ENCODE measurements around the gene PCDHA11. TPM values are rescaled to one million over a fixed set of nuclear protein-coding genes. Genes with fewer than 3 reads are reported as not detected.
A peak's percentile ranks its signal among the peaks of the same experiment; 100 is the strongest.

PCDHA11 gene
- total RNA-seq, 4 donors from 2014 or later, result under 0.01 to 0.11 (median 0.04) TPM; not detected in 1

DNA sequence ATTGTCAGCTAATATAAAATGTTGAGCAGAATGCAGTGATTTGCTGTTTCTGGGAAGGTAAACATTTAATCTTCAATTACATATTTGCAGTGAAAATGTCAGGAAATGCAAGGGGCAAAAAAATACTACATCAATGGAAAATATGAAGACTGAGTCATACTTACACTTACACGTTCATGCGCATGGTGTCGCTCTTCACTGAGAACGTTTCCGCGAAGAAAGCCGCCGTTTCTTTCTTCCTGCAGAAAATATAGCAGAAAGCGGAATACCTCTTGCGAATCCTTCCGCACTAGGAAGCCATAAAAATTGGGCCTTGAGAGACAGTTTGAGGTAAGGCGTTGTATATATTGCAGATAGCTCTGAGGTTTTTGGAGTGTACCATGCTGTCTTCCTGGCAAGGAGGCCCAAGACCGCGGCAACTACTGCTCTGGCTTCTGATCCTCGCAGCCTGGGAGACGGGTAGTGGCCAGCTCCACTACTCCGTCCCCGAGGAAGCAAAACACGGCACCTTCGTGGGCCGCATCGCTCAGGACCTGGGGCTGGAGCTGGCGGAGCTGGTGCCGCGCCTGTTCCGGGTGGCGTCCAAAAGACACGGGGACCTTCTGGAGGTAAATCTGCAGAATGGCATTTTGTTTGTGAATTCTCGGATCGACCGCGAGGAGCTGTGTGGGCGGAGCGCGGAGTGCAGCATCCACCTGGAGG is 13.3 kb downstream of the PCDHA11 start, which contains the start of gene PCDHA13:
TSS of gene PCDHA13 (plus strand) at position 236 of the 702 bp plus-strand sequence. CDS start at position 381, 145 bp downstream.
- DNase-seq, result no peak
- WGBS, 2 donors, result 24 to 26% methylated on average over 12 to 29 of the region's 35 CpGs
- no peaks in the 10 kb centered on the region for H3K36me3 ChIP-seq
- intact Hi-C loops (cut with DNase I), result no loop called here
- no peak within 1 kb of the TSS for H3K27ac ChIP-seq
- no peaks in the 10 kb centered on the region for H3K4me1 ChIP-seq
- no peak for TF ChIP-seq POLR2A (IDR thresholded peaks at IDR 0.05)
- TF ChIP-seq, protein P1, sequence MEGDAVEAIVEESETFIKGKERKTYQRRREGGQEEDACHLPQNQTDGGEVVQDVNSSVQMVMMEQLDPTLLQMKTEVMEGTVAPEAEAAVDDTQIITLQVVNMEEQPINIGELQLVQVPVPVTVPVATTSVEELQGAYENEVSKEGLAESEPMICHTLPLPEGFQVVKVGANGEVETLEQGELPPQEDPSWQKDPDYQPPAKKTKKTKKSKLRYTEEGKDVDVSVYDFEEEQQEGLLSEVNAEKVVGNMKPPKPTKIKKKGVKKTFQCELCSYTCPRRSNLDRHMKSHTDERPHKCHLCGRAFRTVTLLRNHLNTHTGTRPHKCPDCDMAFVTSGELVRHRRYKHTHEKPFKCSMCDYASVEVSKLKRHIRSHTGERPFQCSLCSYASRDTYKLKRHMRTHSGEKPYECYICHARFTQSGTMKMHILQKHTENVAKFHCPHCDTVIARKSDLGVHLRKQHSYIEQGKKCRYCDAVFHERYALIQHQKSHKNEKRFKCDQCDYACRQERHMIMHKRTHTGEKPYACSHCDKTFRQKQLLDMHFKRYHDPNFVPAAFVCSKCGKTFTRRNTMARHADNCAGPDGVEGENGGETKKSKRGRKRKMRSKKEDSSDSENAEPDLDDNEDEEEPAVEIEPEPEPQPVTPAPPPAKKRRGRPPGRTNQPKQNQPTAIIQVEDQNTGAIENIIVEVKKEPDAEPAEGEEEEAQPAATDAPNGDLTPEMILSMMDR (IDR thresholded peaks at IDR 0.05), result no peak
- peaks cover 0 to 46% (median 35%) of the 10 kb centered on the region in 3 donors for H3K9me3 ChIP-seq
- peaks cover 0 to 32% (median 0%) of the 10 kb centered on the region in 4 donors for H3K27me3 ChIP-seq
- H3K4me3 ChIP-seq, result peak within 1 kb of the TSS in 1 of 4 donors; percentile 15

DNA sequence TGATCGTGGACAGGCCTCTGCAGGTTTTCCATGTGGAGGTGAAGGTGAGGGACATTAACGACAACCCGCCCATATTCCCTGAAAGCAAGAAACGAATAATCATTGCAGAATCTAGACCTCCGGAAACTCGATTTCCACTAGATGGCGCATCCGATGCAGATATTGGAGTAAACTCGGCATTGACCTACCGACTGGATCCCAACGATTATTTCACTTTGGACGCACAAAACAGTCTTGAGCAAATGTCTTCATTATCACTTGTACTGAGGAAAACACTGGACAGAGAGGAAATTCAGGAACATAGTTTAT is 13.8 kb downstream of the PCDHA11 start:
- Histone ChIP-seq H3K4me3 (peak overlapping the region in 1 of 4 donors; percentile 15), H3K27me3 (peaks cover 0 to 27% (median 0%) of the 10 kb centered on the region in 4 donors), H3K4me1 (no peaks in the 10 kb centered on the region), H3K9me3 (peaks cover 0 to 41% (median 30%) of the 10 kb centered on the region in 3 donors), H3K36me3 (no peaks in the 10 kb centered on the region), H3K27ac (no peak overlapping the region)
- WGBS, 2 donors, result 33 to 50% methylated on average over 10 to 12 of the region's 12 CpGs
- intact Hi-C loops (cut with DNase I), result no loop called here
- TF ChIP-seq POLR2A (IDR thresholded peaks at IDR 0.05), result no peak
- TF ChIP-seq, protein P1 (IDR thresholded peaks at IDR 0.05), result no peak
- DNase-seq, result no peak

DNA sequence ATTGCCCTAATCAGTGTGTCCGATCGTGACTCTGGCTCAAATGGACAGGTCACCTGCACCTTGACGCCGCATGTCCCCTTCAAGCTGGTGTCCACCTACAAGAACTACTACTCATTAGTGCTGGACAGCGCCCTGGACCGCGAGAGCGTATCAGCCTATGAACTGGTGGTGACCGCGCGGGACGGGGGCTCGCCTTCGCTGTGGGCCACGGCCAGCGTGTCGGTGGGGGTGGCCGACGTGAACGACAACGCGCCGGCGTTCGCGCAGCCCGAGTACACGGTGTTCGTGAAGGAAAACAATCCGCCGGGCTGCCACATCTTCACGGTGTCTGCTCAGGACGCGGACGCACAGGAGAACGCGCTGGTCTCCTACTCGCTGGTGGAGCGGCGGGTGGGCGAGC is 14.6 kb downstream of the PCDHA11 start:
- H3K36me3 ChIP-seq, result no peaks in the 10 kb centered on the region

DNA sequence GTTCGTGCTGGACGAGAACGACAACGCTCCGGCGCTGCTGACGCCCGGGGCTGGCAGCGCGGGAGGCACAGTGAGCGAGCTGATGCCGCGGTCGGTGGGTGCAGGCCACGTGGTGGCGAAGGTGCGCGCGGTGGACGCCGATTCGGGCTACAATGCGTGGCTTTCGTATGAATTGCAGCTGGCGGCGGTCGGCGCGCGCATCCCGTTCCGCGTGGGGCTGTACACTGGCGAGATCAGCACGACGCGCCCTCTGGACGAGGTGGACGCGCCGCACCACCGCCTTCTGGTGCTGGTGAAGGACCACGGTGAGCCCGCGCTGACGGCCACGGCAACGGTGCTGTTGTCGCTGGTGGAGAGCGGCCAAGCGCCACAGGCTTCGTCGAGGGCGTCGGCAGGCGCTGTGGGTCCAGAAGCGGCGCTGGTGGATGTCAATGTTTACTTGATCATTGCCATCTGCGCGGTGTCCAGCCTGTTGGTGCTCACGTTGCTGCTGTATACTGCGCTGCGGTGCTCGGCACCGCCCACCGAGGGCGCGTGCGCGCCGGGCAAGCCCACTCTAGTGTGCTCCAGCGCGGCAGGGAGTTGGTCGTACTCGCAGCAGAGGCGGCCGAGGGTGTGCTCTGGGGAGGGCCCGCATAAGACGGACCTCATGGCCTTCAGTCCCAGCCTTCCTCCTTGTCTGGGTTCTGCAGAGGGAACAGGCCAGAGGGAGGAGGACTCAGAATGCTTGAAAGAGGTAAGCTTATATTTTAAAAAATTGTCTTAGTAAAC is 15.4 kb downstream of the PCDHA11 start:
- Histone ChIP-seq H3K4me3 (no peak overlapping the region), H3K36me3 (no peaks in the 10 kb centered on the region), H3K27ac (no peak overlapping the region), H3K27me3 (peaks cover 0 to 26% (median 0%) of the 10 kb centered on the region in 4 donors), H3K9me3 (peaks cover 0 to 31% (median 29%) of the 10 kb centered on the region in 3 donors), H3K4me1 (no peaks in the 10 kb centered on the region)
- 51 to 59% methylated on average over 27 to 45 of the region's 79 CpGs for WGBS, 2 donors
- no peak for DNase-seq
- no peak for TF ChIP-seq POLR2A (IDR thresholded peaks at IDR 0.05)
- TF ChIP-seq, protein P1 (IDR thresholded peaks at IDR 0.05), result no peak
- intact Hi-C loops (cut with DNase I), result no loop called here

More for the DNA sequence above, 14.6 kb downstream of the PCDHA11 start:
- intact Hi-C loops (cut with DNase I), result no loop called here
- H3K27me3 ChIP-seq, result peaks cover 0 to 26% (median 0%) of the 10 kb centered on the region in 4 donors
- no peaks in the 10 kb centered on the region for H3K4me1 ChIP-seq
- DNase-seq, result no peak
- H3K9me3 ChIP-seq, result peaks cover 0 to 33% (median 29%) of the 10 kb centered on the region in 3 donors
- TF ChIP-seq POLR2A (IDR thresholded peaks at IDR 0.05), result no peak
- TF ChIP-seq, protein P1 (IDR thresholded peaks at IDR 0.05), result no peak
- 60 to 61% methylated on average over 4 to 11 of the region's 41 CpGs for WGBS, 2 donors
- H3K4me3 ChIP-seq, result no peak overlapping the region
- H3K27ac ChIP-seq, result no peak overlapping the region

DNA sequence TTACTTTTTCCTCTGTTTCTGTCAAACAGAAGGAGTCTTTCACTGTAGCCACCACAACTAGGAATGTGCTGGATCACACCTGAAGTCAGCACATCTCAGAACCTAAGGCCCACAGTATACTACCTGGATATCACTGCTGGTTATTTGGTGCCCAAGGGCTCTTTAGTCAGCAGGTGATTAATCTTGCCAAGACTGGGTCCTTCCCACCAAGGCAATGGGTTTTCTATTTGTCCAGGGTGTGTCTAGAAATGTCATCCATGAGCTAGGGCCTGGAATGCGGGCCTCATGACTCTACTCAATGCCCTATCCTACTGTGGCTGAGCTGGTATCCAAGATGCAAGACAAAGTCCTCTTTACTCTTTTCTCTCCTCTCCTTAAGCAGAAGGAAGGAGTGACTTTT is 47.6 kb downstream of the PCDHA11 start:
- H3K9me3 ChIP-seq, result no peaks in the 10 kb centered on the region
- TF ChIP-seq, protein P1 (IDR thresholded peaks at IDR 0.05), result no peak
- TF ChIP-seq POLR2A (IDR thresholded peaks at IDR 0.05), result no peak

More for the DNA sequence above, 47.6 kb downstream of the PCDHA11 start:
- Histone ChIP-seq H3K27me3 (peaks cover 0 to 9% (median 0%) of the 10 kb centered on the region in 4 donors), H3K4me3 (no peak overlapping the region), H3K27ac (no peak overlapping the region), H3K36me3 (no peaks in the 10 kb centered on the region), H3K4me1 (no peaks in the 10 kb centered on the region)
- 56 to 100% methylated on average over 1 of the region's 1 CpG for WGBS, 2 donors
- intact Hi-C loops (cut with DNase I), result no loop called here
- no peak for DNase-seq

Measured in esophagus squamous epithelium (tissue), 5 donors.